GM23248 (cell line): ENCODE measurements around the gene ABCB9.

Experiments
- EZH2 ChIP-seq: fragments of 200-600 bp; sonication (generic); IDR thresholded peaks from 2 replicates; pipeline ENCODE4 v1.6.1; 2018; ENCODE audit warnings: antibody characterized with exemption, mild to moderate bottlenecking; ENCODE audit not compliant: insufficient read depth, poor library complexity, severe bottlenecking
- EZH2phosphoT487 ChIP-seq: fragments of 200-600 bp; sonication (generic); IDR thresholded peaks from 2 replicates; pipeline ENCODE4 v1.6.1; 2018; ENCODE audit warnings: antibody characterized with exemption, moderate library complexity, mild to moderate bottlenecking, low read depth; ENCODE audit not compliant: insufficient read depth

DNA sequence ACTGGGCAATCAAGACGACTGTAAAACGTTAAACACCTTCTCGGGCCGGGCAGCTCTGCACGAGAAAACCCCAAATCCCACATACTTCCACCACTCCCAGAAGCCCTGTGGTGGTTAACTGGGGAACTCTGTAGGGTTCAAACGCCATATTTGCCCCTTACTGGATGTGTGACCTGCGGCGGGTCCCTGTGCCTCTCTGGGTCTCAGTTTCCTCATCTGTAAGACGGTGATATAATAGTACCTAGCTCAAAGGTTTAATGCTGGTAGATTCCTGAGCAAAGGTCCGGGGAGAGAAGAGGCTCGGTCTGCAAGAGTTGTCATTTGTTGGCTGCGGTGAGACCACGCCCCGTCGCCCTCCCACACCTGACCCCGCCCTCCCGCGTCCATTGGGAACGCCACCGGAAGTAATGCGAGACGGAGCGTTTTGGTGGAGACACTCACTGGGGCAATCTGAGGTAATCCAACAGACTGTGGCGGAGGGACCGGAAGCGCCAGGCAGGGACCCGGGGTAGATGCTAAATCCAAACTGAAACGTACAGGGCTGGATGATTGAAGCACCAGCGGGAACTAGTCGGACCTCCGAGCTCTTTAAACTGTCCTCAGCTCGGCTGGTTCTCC, 8.1 kb upstream of the ABCB9 start:
- TF ChIP-seq EZH2 (no peak), EZH2phosphoT487 (no peak)
